Right lobe of liver (tissue), 6 donors: ENCODE measurements around the gene ADGRF4. TPM values are rescaled to one million over a fixed set of nuclear protein-coding genes. Genes with fewer than 3 reads are reported as not detected.

Experiments
- ATAC-seq, 4 donors: fragments of 200-7000 bp; cut with Tn5 transposase; one replicate each; pipeline ENCODE4 v1.9.1; 2020; ENCODE audit warnings: mild to moderate bottlenecking in 4 of 4, moderate library complexity in 4 of 4
- DNase-seq, 3 donors: peaks; one replicate each; pipeline ENCODE4 v3.0.0-alpha.2; 2020
- H3K27ac ChIP-seq, 3 donors: fragments of 200-600 bp; one replicate each; pipeline ENCODE4 v1.8.0; 2022
- H3K27me3 ChIP-seq, 2 donors: fragments of 200-600 bp; one replicate each; pipeline ENCODE4 v1.8.0; 2022
- H3K36me3 ChIP-seq, 4 donors: fragments of 200-600 bp; sonication (generic) in 1 of 4; one replicate each; pipeline versions ENCODE4 v1.5.1 to v1.8.0; 2017 to 2022; ENCODE audit warnings: control low read depth in 1 of 4
- H3K4me1 ChIP-seq, 4 donors: fragments of 200-600 bp; sonication (generic) in 1 of 4; one replicate each; pipeline versions ENCODE4 v1.5.1 to v1.8.0; 2017 to 2022; ENCODE audit warnings: control low read depth in 1 of 4
- H3K4me3 ChIP-seq, 3 donors: fragments of 200-600 bp; one replicate each; pipeline ENCODE4 v1.8.0; 2022
- H3K9me3 ChIP-seq, 4 donors: fragments of 200-600 bp; sonication (generic) in 1 of 4; one replicate each; pipeline versions ENCODE4 v1.5.1 to v1.8.0; 2017 to 2022; ENCODE audit warnings: control low read depth in 1 of 4
- CTCF ChIP-seq, 4 donors: fragments of 200-600 bp in 3 of 4; fragments of 450-650 bp in 1 of 4; IDR thresholded peaks; one replicate each; pipeline versions ENCODE4 v1.5.1 to v1.8.0; 2016 to 2022; ENCODE audit warnings: antibody characterized with exemption in 4 of 4, mild to moderate bottlenecking in 2 of 4
- POLR2A ChIP-seq: fragments of 450-650 bp; IDR thresholded peaks from one replicate; pipeline ENCODE4 v1.6.1; 2017; ENCODE audit warnings: antibody characterized with exemption, mild to moderate bottlenecking
- WGBS: methylation state at CpG from one replicate; pipeline ENCODE4 v1.1.6; 2018; ENCODE audit warnings: low coverage, low lambda C conversion rate; ENCODE audit not compliant: insufficient coverage; ENCODE audit errors: missing lambda C conversion rate; 5-methylcytosine and 5-hydroxymethylcytosine counted together
- intact Hi-C, 2 donors: fragments of 100-400 bp; cut with DNase I; formaldehyde crosslinking; loops; one replicate each; pipeline versions ENCODE4 v1.11.2 to v1.14.1; 2022
- total RNA-seq, 6 experiments: library from RNA; depleted of rRNA in 2 of 6; stranded (reverse); fragments of >200 nt in 2 of 6; fragmentation: NEBNext Ultra II Directional in 3 of 6; extraction: Animal tissue kit (Norgen Biotek cat#: 25700) in 3 of 6; gene quantifications; one replicate each; pipeline versions ENCODE4 v1.1.0 to v1.2.4, GENCODE V29; 2016 to 2023
- donor health status: DM: no; HTN: yes; CAD: no.
- donor health status: DM: no; HTN: no; CAD: no.
- donor health status: DM: no; HTN: no; CAD: no.
- donor health status: DM: no; HTN: yes; CAD: no.
- donor health status: DM: no; HTN: yes; CAD: no.

Gene ADGRF4
- total RNA-seq, 6 experiments from 2014 or later, result not detected

- ATAC-seq (no peak), DNase-seq (no peak)
- TF ChIP-seq CTCF (IDR thresholded peaks at IDR 0.05) (no peak), POLR2A (no peak)
- Histone ChIP-seq H3K27me3 (peaks cover 0 to 5% of the 10 kb centered on the region in 2 donors), H3K27ac (no peak overlapping the region), H3K9me3 (no peaks in the 10 kb centered on the region), H3K36me3 (no peaks in the 10 kb centered on the region), H3K4me3 (no peak overlapping the region), H3K4me1 (no peaks in the 10 kb centered on the region)
- intact Hi-C loops, result no loop called here
- WGBS, result 56% methylated on average over 3 of the region's 3 CpGs
These were observed 33.3 kb upstream of the ADGRF4 start for GRCh38 chr6:47665112-47665511.

GRCh38 chr6:47669684-47670513, 28.5 kb upstream of the ADGRF4 start:
- H3K36me3 ChIP-seq, result no peaks in the 10 kb centered on the region
- no peaks in the 10 kb centered on the region for H3K4me1 ChIP-seq
- TF ChIP-seq CTCF (IDR thresholded peaks at IDR 0.05) (no peak), POLR2A (no peak)
- H3K27me3 ChIP-seq, result peaks cover 0 to 2% of the 10 kb centered on the region in 2 donors
- ATAC-seq (no peak), DNase-seq (no peak)
- WGBS, result 13% methylated on average over 6 of the region's 6 CpGs
- H3K27ac ChIP-seq, result no peak overlapping the region
- H3K9me3 ChIP-seq, result no peaks in the 10 kb centered on the region
- intact Hi-C loops, result no loop called here
- H3K4me3 ChIP-seq, result no peak overlapping the region

GRCh38 chr6:47670851-47671250, 27.5 kb upstream of the ADGRF4 start:
- intact Hi-C loops, result no loop called here
- no peak for ATAC-seq

GRCh38 chr6:47671777-47672176, 26.6 kb upstream of the ADGRF4 start:
- DNase-seq (no peak), ATAC-seq (no peak)
- Histone ChIP-seq H3K9me3 (no peaks in the 10 kb centered on the region), H3K36me3 (no peaks in the 10 kb centered on the region), H3K27ac (no peak overlapping the region), H3K4me3 (no peak overlapping the region), H3K27me3 (no peaks in the 10 kb centered on the region), H3K4me1 (no peaks in the 10 kb centered on the region)
- intact Hi-C loops, result no loop called here
- 22% methylated on average over 1 of the region's 1 CpG for WGBS
- TF ChIP-seq CTCF (IDR thresholded peaks at IDR 0.05), result no peak
- no peak for TF ChIP-seq POLR2A

More at GRCh38 chr6:47670851-47671250, 27.5 kb upstream of the ADGRF4 start:
- no peaks in the 10 kb centered on the region for H3K27me3 ChIP-seq
- H3K27ac ChIP-seq, result no peak overlapping the region
- no peak for DNase-seq
- no peaks in the 10 kb centered on the region for H3K4me1 ChIP-seq
- H3K36me3 ChIP-seq, result no peaks in the 10 kb centered on the region
- H3K4me3 ChIP-seq, result no peak overlapping the region
- TF ChIP-seq POLR2A (no peak), CTCF (IDR thresholded peaks at IDR 0.05) (no peak)
- 48% methylated on average over 3 of the region's 3 CpGs for WGBS
- no peaks in the 10 kb centered on the region for H3K9me3 ChIP-seq
